T-helper 1 cell treated with Interleukin-12 subunit alpha and Interleukin-12 subunit beta and Interleukin-4 antibody, amounts not matched to agents 30 μg/mL and 1 μg/mL, for 36 hours (primary cell): ENCODE data around the gene ORC2.
A peak's percentile ranks its signal among the peaks of the same experiment; 100 is the strongest.
"Not testable (repeated sequence)": the region's sequence is repeated elsewhere in the genome, so short reads cannot be mapped to it uniquely, and the experiment has no call there.

Experiments
- H3K27ac Mint-ChIP-seq: one replicate; pipeline ENCODE4 v1.8.0; 2021; ENCODE audit warnings: mild to moderate bottlenecking, mixed read lengths
- H3K27me3 Mint-ChIP-seq: one replicate; pipeline ENCODE4 v1.8.0; 2021; ENCODE audit warnings: low read depth, mixed read lengths
- H3K36me3 Mint-ChIP-seq: one replicate; pipeline ENCODE4 v1.8.0; 2021; ENCODE audit warnings: low read depth, mixed read lengths
- H3K4me1 Mint-ChIP-seq: one replicate; pipeline ENCODE4 v1.8.0; 2021; ENCODE audit warnings: low read depth, mixed read lengths
- H3K4me3 Mint-ChIP-seq: one replicate; pipeline ENCODE4 v1.8.0; 2021; ENCODE audit warnings: mild to moderate bottlenecking, moderate library complexity, mixed read lengths
- H3K9me3 Mint-ChIP-seq: one replicate; pipeline ENCODE4 v1.8.0; 2021; ENCODE audit warnings: mixed read lengths

Gene ORC2

GRCh38 chr2:200963918-200964252 is 425 bp upstream of the ORC2 start:
- Mint-ChIP-seq H3K4me1 (peaks cover 53% of the 10 kb centered on the region), H3K4me3 (peak overlapping the region; percentile 98), H3K27ac (peak overlapping the region; percentile 94), H3K36me3 (peaks cover 15% of the 10 kb centered on the region)
- H3K27me3 Mint-ChIP-seq, H3K9me3 Mint-ChIP-seq: not testable (repeated sequence)

- Mint-ChIP-seq H3K4me1 (peaks cover 49% of the 10 kb centered on the region), H3K4me3 (peak overlapping the region; percentile 98), H3K36me3 (peaks cover 21% of the 10 kb centered on the region), H3K27me3 (no peaks in the 10 kb centered on the region), H3K27ac (peak overlapping the region; percentile 94), H3K9me3 (no peaks in the 10 kb centered on the region)
Observed at GRCh38 chr2:200962811-200963123, 693 bp downstream of the ORC2 start.

GRCh38 chr2:200961674-200962073 is 1.8 kb downstream of the ORC2 start:
- peak overlapping the region; percentile 98 for H3K4me3 Mint-ChIP-seq
- no peaks in the 10 kb centered on the region for H3K9me3 Mint-ChIP-seq
- peaks cover 47% of the 10 kb centered on the region for H3K4me1 Mint-ChIP-seq
- H3K36me3 Mint-ChIP-seq = peaks cover 22% of the 10 kb centered on the region
- H3K27me3 Mint-ChIP-seq = no peaks in the 10 kb centered on the region
- H3K27ac Mint-ChIP-seq = no peak overlapping the region

- Mint-ChIP-seq H3K4me3 (no peak overlapping the region), H3K4me1 (no peaks in the 10 kb centered on the region), H3K27me3 (no peaks in the 10 kb centered on the region), H3K36me3 (peaks cover 28% of the 10 kb centered on the region), H3K27ac (no peak overlapping the region), H3K9me3 (no peaks in the 10 kb centered on the region)
Observed at GRCh38 chr2:200950378-200950777, 13.1 kb downstream of the ORC2 start.

- H3K4me3 Mint-ChIP-seq = no peak overlapping the region
- peaks cover 33% of the 10 kb centered on the region for H3K36me3 Mint-ChIP-seq
- H3K9me3 Mint-ChIP-seq = no peaks in the 10 kb centered on the region
- H3K27me3 Mint-ChIP-seq = no peaks in the 10 kb centered on the region
- H3K27ac Mint-ChIP-seq = no peak overlapping the region
- H3K4me1 Mint-ChIP-seq = peaks cover 13% of the 10 kb centered on the region
Observed at GRCh38 chr2:200945395-200945729, 18.1 kb downstream of the ORC2 start.

GRCh38 chr2:200944467-200945394 is 18.7 kb downstream of the ORC2 start:
- no peaks in the 10 kb centered on the region for H3K27me3 Mint-ChIP-seq
- H3K4me1 Mint-ChIP-seq = peaks cover 13% of the 10 kb centered on the region
- H3K27ac Mint-ChIP-seq = peak overlapping the region; percentile 26

GRCh38 chr2:200943527-200944105 is 19.8 kb downstream of the ORC2 start:
- no peak overlapping the region for H3K4me3 Mint-ChIP-seq
- peaks cover 37% of the 10 kb centered on the region for H3K36me3 Mint-ChIP-seq
- peaks cover 13% of the 10 kb centered on the region for H3K4me1 Mint-ChIP-seq
- H3K27ac Mint-ChIP-seq = no peak overlapping the region
- no peaks in the 10 kb centered on the region for H3K27me3 Mint-ChIP-seq
- H3K9me3 Mint-ChIP-seq = no peaks in the 10 kb centered on the region

More at GRCh38 chr2:200944467-200945394, 18.7 kb downstream of the ORC2 start:
- H3K9me3 Mint-ChIP-seq = no peaks in the 10 kb centered on the region
- no peak overlapping the region for H3K4me3 Mint-ChIP-seq
- peaks cover 35% of the 10 kb centered on the region for H3K36me3 Mint-ChIP-seq

GRCh38 chr2:200939832-200940231 is 23.6 kb downstream of the ORC2 start:
- H3K27ac Mint-ChIP-seq = no peak overlapping the region
- H3K4me1 Mint-ChIP-seq = peaks cover 9% of the 10 kb centered on the region
- H3K27me3 Mint-ChIP-seq = no peaks in the 10 kb centered on the region
- no peak overlapping the region for H3K4me3 Mint-ChIP-seq
- peaks cover 34% of the 10 kb centered on the region for H3K36me3 Mint-ChIP-seq
- no peaks in the 10 kb centered on the region for H3K9me3 Mint-ChIP-seq

GRCh38 chr2:200930947-200931626 is 32.4 kb downstream of the ORC2 start:
- Mint-ChIP-seq H3K27me3 (no peaks in the 10 kb centered on the region), H3K36me3 (peaks cover 23% of the 10 kb centered on the region), H3K4me3 (no peak overlapping the region), H3K9me3 (no peaks in the 10 kb centered on the region), H3K4me1 (no peaks in the 10 kb centered on the region), H3K27ac (no peak overlapping the region)

GRCh38 chr2:200929334-200930249 is 33.9 kb downstream of the ORC2 start:
- Mint-ChIP-seq H3K4me1 (no peaks in the 10 kb centered on the region), H3K36me3 (peaks cover 22% of the 10 kb centered on the region), H3K27me3 (no peaks in the 10 kb centered on the region), H3K4me3 (no peak overlapping the region), H3K27ac (no peak overlapping the region), H3K9me3 (no peaks in the 10 kb centered on the region)

GRCh38 chr2:200922439-200922838 is 41.0 kb downstream of the ORC2 start:
- Mint-ChIP-seq H3K4me1 (peaks cover 6% of the 10 kb centered on the region), H3K27ac (peak overlapping the region; percentile 22), H3K27me3 (no peaks in the 10 kb centered on the region), H3K36me3 (peaks cover 24% of the 10 kb centered on the region), H3K4me3 (no peak overlapping the region), H3K9me3 (no peaks in the 10 kb centered on the region)

GRCh38 chr2:200913654-200914053 is 49.8 kb downstream of the ORC2 start:
- Mint-ChIP-seq H3K27me3 (no peaks in the 10 kb centered on the region), H3K36me3 (peaks cover 34% of the 10 kb centered on the region), H3K4me3 (no peak overlapping the region), H3K27ac (no peak overlapping the region), H3K4me1 (peaks cover 7% of the 10 kb centered on the region), H3K9me3 (no peaks in the 10 kb centered on the region)

- Mint-ChIP-seq H3K36me3 (peaks cover 29% of the 10 kb centered on the region), H3K9me3 (no peaks in the 10 kb centered on the region), H3K4me3 (no peak overlapping the region), H3K4me1 (peaks cover 11% of the 10 kb centered on the region), H3K27ac (no peak overlapping the region), H3K27me3 (no peaks in the 10 kb centered on the region)
Observed at GRCh38 chr2:200909958-200910357, 53.5 kb downstream of the ORC2 start.

- Mint-ChIP-seq H3K9me3 (no peaks in the 10 kb centered on the region), H3K27me3 (no peaks in the 10 kb centered on the region), H3K4me3 (no peak overlapping the region), H3K4me1 (peaks cover 12% of the 10 kb centered on the region), H3K36me3 (peaks cover 27% of the 10 kb centered on the region), H3K27ac (peak overlapping the region; percentile 15)
Observed at GRCh38 chr2:200905618-200906296, 57.7 kb downstream of the ORC2 start.
